ENCODE data around the gene SLA2. TPM values are rescaled to one million over a fixed set of nuclear protein-coding genes. Genes with fewer than 3 reads are reported as not detected.

Gene SLA2
- total RNA-seq, 4 donors from 2014 or later, result 0.23 to 0.52 (median 0.52) TPM; not detected in 1

DNA sequence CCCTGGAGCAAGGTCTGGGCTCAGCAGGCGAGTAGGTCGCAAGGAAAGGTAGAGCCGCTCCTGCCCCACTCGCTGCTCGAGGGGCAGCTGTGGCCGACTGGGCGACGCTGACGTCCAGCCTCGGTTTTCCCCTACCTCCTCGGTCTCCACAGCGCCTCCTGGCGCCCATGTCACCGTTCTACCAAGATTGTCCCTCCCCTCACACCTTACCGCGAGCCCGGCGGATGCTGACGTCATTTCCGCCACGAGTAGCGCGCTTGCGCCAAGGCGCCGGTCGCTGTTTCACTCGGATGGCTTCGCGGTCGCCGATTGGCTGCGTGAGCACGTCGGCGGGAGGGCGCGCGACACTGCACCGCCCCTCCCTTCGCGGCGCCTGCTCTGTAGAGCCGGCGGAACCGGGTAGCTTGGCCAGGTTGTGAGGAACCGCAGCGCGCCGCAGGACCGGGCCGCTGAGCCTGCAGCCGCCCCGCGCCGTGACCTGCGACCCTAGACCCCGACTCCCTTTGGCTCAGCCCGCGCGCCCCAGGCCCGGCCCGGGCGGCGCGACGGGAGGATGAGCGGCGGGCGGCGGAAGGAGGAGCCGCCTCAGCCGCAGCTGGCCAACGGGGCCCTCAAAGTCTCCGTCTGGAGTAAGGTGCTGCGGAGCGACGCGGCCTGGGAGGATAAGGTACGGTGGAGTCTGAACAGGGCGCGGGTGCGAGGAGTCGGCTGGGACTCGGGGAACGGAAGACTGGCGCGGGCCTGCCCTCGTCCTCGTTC is 40.4 kb downstream of the SLA2 start, which contains the start of gene RAB5IF:
TSS of gene RAB5IF (plus strand) at position 381 of the 759 bp plus-strand sequence. CDS start at position 554, 173 bp downstream.
- DNase-seq (ENCODE audit: low spot score in 2 of 2), result peak; percentile 98 to 100
- intact Hi-C loops (cut with DNase I; ENCODE audit: low total_unique reads), result no loop called here
- peak within 1 kb of the TSS; percentile 92 for H3K4me3 ChIP-seq (ENCODE audit: low read depth, poor library complexity, severe bottlenecking)
- TF ChIP-seq POLR2A (IDR thresholded peaks at IDR 0.05), result no peak
- TF ChIP-seq, protein P1, sequence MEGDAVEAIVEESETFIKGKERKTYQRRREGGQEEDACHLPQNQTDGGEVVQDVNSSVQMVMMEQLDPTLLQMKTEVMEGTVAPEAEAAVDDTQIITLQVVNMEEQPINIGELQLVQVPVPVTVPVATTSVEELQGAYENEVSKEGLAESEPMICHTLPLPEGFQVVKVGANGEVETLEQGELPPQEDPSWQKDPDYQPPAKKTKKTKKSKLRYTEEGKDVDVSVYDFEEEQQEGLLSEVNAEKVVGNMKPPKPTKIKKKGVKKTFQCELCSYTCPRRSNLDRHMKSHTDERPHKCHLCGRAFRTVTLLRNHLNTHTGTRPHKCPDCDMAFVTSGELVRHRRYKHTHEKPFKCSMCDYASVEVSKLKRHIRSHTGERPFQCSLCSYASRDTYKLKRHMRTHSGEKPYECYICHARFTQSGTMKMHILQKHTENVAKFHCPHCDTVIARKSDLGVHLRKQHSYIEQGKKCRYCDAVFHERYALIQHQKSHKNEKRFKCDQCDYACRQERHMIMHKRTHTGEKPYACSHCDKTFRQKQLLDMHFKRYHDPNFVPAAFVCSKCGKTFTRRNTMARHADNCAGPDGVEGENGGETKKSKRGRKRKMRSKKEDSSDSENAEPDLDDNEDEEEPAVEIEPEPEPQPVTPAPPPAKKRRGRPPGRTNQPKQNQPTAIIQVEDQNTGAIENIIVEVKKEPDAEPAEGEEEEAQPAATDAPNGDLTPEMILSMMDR (IDR thresholded peaks at IDR 0.05), result peak in 1 of 3 donors; percentile 99
- 1% methylated on average over 36 to 61 of the region's 90 CpGs for WGBS, 2 donors

DNA sequence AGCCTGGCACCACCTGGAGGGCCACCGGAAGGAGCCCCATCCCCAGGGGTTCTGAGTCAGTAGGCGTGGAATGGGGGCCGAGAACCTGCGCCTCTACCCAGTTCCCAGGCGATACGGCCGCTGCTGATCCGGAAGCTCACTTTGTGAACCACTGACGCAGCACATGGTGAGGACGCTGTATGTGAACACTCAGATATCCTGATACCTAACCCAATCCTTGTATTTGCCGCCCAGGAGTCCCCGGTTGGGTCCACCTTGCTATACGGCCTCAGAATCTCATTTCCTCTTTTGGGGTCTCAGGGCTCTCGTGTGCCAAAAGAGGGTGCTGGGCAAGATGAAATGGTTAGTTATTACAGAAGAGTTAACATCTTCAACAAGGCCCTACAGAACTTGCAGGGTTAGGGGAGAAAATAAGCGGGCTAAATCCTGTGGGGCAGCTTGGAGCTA is 41.0 kb downstream of the SLA2 start:
- H3K4me3 ChIP-seq (ENCODE audit: low read depth, poor library complexity, severe bottlenecking), result no peak overlapping the region
- intact Hi-C loops (cut with DNase I; ENCODE audit: low total_unique reads), result loop anchor here (5.0 kb wide), 1 partner anchor 53 kb away; no protein-coding TSS in a partner anchor
- WGBS, 2 donors, result 45 to 52% methylated on average over 15 of the region's 15 CpGs
- peak; percentile 41 to 89 for DNase-seq (ENCODE audit: low spot score in 2 of 2)
- no peak for TF ChIP-seq POLR2A (IDR thresholded peaks at IDR 0.05)
- TF ChIP-seq, protein P1 (IDR thresholded peaks at IDR 0.05), result no peak

DNA sequence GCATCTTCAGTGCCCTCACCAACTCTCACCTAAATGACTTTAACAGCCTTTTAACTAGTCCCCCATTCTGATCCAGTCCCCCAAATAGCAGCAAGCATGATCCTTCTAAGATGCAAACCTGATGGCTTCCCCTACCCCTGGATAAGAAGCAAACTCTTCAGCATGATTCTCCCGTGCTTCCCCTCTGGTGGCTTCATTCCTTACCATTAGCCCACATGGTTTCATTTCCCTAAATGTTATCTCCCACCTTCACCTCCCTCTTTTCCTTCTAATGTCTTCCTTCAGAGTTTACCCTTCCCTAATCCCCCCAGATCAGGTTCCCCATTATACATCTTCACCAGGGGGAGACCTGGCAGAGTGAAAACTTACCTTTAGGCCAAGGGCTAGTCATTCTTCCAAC is 44.5 kb downstream of the SLA2 start:
- TF ChIP-seq, protein P1 (IDR thresholded peaks at IDR 0.05), result no peak
- TF ChIP-seq POLR2A (IDR thresholded peaks at IDR 0.05), result no peak
- 50 to 67% methylated on average over 1 of the region's 1 CpG for WGBS, 2 donors
- DNase-seq (ENCODE audit: low spot score in 2 of 2), result no peak
- intact Hi-C loops (cut with DNase I; ENCODE audit: low total_unique reads), result loop anchor here (5.0 kb wide), 1 partner anchor 49 kb away; no protein-coding TSS in a partner anchor
- H3K4me3 ChIP-seq (ENCODE audit: low read depth, poor library complexity, severe bottlenecking), result no peak overlapping the region

DNA sequence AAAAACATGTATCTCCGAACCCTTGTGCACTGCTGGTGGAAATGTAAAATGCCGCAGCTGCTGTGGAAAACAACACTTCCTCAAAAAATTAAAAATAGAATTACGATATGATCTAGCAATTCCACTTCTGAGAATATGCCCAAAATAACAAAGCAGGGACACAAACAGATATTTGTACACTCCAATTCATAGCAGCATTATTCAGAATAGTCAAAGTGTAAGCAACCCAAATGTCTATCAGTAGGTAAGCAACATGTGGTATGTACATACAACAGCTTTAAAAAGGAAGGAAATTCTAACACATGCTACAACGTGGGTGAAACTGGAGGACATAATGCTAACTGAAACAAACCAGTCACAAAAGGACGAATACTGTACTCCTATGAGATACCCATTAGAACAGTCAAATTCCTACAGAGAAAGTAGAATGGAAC is 46.1 kb downstream of the SLA2 start:
- intact Hi-C loops (cut with DNase I; ENCODE audit: low total_unique reads), result loop anchor here (5.0 kb wide), 1 partner anchor 48 kb away; no protein-coding TSS in a partner anchor
- H3K4me3 ChIP-seq (ENCODE audit: low read depth, poor library complexity, severe bottlenecking), result no peak overlapping the region
- TF ChIP-seq POLR2A (IDR thresholded peaks at IDR 0.05), result no peak
- TF ChIP-seq, protein P1 (IDR thresholded peaks at IDR 0.05), result no peak
- WGBS, 2 donors, result 49 to 64% methylated on average over 5 of the region's 5 CpGs
- no peak for DNase-seq (ENCODE audit: low spot score in 2 of 2)

DNA sequence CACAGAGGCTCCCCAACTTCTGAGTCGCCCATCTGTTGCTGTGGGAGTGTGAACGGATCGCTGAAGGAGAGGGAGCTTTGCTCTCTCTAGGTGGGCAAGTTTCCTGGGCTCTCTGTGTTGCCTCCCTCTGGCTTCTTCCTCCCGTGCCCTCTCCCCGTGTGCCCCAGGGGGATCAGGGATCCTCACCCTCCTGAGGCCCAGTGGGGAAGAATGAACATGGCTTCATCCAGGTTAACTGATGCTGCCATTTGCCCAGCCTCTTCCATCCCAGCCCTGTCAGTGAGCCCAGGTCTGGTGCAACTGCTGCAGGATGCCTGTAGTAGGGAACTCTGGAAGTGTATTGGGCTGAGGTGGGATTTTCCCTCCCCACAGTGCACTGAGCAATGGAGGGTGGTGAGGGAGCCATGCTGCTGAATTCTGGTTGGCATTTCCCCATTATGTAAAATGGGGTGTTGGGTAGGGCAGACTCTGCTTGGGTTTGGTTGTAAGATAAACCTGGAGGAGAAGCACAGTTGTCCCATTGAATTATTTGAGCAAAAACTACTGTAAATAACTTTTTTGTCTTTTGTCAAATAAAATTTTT is 52.6 kb downstream of the SLA2 start:
- WGBS, 2 donors, result 85 to 89% methylated on average over 5 of the region's 5 CpGs
- intact Hi-C loops (cut with DNase I; ENCODE audit: low total_unique reads), result loop anchor here (5.0 kb wide), 1 partner anchor 1526 kb away; no protein-coding TSS in a partner anchor
- TF ChIP-seq, protein P1 (IDR thresholded peaks at IDR 0.05), result no peak
- no peak for TF ChIP-seq POLR2A (IDR thresholded peaks at IDR 0.05)
- H3K4me3 ChIP-seq (ENCODE audit: low read depth, poor library complexity, severe bottlenecking), result no peak overlapping the region
- no peak for DNase-seq (ENCODE audit: low spot score in 2 of 2)
